KOPT-K1 (cell line): ENCODE data around the gene GPR87.

Source experiments
- H3K27ac ChIP-seq: fragments of 200-600 bp; sonication (generic); 2 replicates; pipeline ENCODE4 v1.5.1; 2016; ENCODE audit warnings: antibody characterized with exemption, mild to moderate bottlenecking, low read depth, low read length; ENCODE audit not compliant: poor library complexity, severe bottlenecking
- H3K36me3 ChIP-seq: fragments of 200-600 bp; sonication (generic); 2 replicates; pipeline ENCODE4 v1.5.1; 2017; ENCODE audit warnings: antibody characterized with exemption, mild to moderate bottlenecking, low read length, moderate library complexity; ENCODE audit not compliant: insufficient read depth
- H3K9me3 ChIP-seq: fragments of 200-600 bp; sonication (generic); 2 replicates; pipeline ENCODE4 v1.5.1; 2017; ENCODE audit warnings: antibody characterized with exemption, low read length, mild to moderate bottlenecking; ENCODE audit not compliant: insufficient read depth, poor library complexity, severe bottlenecking

Gene GPR87, protein sequence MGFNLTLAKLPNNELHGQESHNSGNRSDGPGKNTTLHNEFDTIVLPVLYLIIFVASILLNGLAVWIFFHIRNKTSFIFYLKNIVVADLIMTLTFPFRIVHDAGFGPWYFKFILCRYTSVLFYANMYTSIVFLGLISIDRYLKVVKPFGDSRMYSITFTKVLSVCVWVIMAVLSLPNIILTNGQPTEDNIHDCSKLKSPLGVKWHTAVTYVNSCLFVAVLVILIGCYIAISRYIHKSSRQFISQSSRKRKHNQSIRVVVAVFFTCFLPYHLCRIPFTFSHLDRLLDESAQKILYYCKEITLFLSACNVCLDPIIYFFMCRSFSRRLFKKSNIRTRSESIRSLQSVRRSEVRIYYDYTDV

DNA sequence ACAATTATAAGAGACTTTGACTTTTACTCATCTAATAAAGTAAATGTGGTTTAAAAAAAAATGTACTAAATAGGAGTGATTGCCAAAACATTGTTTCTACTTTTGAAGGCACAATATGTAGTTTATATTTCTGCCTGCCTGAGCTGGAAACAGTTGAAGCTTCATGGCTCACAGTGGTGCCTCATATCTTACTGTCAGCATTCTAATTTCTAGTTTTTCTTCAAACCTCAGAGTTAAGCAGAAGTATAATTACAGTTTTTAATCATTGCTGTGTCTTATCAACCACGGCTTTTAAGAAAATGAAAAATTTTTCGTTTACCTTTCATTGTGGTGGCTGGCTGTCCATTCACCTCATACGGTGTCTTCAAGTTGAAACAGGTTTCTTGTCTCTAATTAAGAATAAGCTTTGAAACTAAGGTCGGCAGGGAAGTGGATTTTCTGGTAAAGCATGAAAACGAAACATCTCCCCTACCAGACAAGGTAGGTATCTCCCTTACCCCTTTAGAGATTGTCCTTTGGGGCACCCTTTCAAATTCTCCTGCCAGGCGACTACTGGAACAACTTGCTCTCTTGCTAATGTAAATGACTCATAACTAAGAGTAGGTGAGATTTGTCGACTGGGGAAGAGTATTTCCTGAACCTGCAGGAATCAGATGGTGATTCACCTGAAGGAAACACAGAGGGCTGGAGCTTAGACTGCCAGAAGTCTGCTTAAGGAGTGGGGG lies at the start of gene GPR87:
Gene GPR87, minus strand, starts transcription at position 554 of the 725 bp plus-strand sequence. CDS start 16,720 bp downstream, outside the sequence.
- Histone ChIP-seq H3K27ac (no peak within 1 kb of the TSS), H3K9me3 (no peaks in the 10 kb centered on the region), H3K36me3 (no peaks in the 10 kb centered on the region)

DNA sequence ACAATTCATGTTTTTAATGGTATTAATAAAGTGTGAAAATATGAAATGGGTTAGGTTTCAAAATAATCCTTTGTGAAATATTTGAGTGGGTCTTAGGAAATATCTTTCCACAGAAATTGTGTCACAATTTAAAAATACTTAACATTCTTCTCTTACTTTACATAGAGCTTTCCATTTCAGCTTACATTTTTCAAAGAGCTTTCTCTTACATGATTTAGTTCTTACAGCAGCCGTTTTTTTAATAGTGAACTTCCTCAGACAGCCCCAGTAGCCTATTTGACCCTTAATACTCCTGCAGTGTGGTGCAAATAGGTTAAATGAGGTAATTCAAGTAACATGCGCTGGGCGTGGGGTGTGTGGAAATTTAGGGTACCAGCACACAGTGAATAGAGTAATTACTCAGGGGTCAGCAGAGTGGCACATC lies 46.1 kb upstream of the GPR87 start:
- H3K9me3 ChIP-seq = no peaks in the 10 kb centered on the region
- peaks cover 35% of the 10 kb centered on the region; the same call in 1 of the 2 replicates for H3K36me3 ChIP-seq

GRCh38 chr3:151357463-151357850 lies 40.8 kb upstream of the GPR87 start:
- Histone ChIP-seq H3K27ac (no peak overlapping the region), H3K9me3 (no peaks in the 10 kb centered on the region)

More for the DNA sequence above, 46.1 kb upstream of the GPR87 start:
- no peak overlapping the region for H3K27ac ChIP-seq

DNA sequence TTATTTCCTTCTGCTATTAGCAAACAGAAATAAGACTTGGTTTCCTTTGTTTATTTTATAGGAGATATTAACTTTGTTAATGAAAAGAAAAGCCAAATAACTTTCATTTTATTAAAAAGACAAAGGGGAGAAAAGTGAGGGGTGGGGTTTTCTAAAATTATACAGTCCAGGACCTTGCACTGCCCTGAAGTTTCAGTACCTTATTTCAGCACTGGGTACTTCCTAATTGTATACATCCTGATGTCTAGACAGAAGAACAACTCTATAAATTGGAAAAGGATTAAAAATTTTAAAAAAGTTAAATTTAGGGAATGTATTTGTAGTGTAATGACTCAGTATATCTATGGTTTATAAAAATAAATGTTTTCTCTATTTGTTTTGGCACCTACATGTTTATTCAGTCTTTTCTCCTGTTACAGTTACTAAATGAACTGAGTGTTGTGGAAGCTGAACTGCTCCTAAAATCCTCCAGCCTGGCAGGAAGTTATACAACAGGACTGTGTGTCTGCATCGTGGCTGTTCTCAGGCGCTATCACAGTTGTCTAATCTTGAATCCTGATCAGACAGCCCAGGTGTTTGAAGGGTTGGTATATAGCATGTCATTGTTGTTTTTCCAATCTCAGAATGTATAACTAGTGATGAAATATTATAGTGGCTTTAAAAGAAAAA lies 40.3 kb upstream of the GPR87 start:
- Histone ChIP-seq H3K9me3 (no peaks in the 10 kb centered on the region), H3K36me3 (peaks cover 28% of the 10 kb centered on the region), H3K27ac (no peak overlapping the region)

More at GRCh38 chr3:151357463-151357850, 40.8 kb upstream of the GPR87 start:
- H3K36me3 ChIP-seq = peaks cover 33% of the 10 kb centered on the region

DNA sequence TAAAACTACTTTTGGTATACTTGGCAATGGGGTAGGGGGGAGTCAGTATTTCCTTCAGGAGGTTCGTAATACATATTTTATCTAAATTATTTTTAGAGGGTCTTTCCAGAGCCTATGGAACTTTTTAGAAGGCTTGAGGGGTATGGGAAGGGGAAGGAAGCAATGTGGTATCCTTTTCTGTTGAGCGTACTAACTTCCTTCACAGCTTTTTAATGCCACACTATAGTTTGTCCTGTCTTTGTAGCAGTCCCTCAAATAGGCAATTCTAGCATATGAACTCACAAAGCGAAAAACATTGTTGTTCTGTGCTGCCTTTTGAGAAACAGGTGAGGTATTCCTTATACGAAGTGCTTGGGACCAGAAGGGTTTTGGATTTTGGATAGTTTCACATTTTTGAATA lies 35.0 kb upstream of the GPR87 start:
- peaks cover 18% of the 10 kb centered on the region; the same call in 1 of the 2 replicates for H3K36me3 ChIP-seq
- H3K9me3 ChIP-seq = no peaks in the 10 kb centered on the region
- no peak overlapping the region for H3K27ac ChIP-seq

GRCh38 chr3:151351219-151351618 lies 34.6 kb upstream of the GPR87 start:
- H3K27ac ChIP-seq = no peak overlapping the region
- H3K36me3 ChIP-seq = peaks cover 14% of the 10 kb centered on the region; the same call in 1 of the 2 replicates
- H3K9me3 ChIP-seq = no peaks in the 10 kb centered on the region

- Histone ChIP-seq H3K36me3 (peaks cover 10% of the 10 kb centered on the region; the same call in 1 of the 2 replicates), H3K27ac (no peak overlapping the region), H3K9me3 (no peaks in the 10 kb centered on the region)
Observed at GRCh38 chr3:151350656-151351055, 34.0 kb upstream of the GPR87 start.

GRCh38 chr3:151347432-151347831 lies 30.8 kb upstream of the GPR87 start:
- Histone ChIP-seq H3K36me3 (peaks cover 10% of the 10 kb centered on the region; the same call in 1 of the 2 replicates), H3K27ac (no peak overlapping the region), H3K9me3 (no peaks in the 10 kb centered on the region)

GRCh38 chr3:151346292-151346691 lies 29.7 kb upstream of the GPR87 start:
- Histone ChIP-seq H3K9me3 (no peaks in the 10 kb centered on the region), H3K36me3 (0 out of 2 replicates have a peak, but pooled peaks cover 4% of the 10 kb centered on the region), H3K27ac (no peak overlapping the region)

DNA sequence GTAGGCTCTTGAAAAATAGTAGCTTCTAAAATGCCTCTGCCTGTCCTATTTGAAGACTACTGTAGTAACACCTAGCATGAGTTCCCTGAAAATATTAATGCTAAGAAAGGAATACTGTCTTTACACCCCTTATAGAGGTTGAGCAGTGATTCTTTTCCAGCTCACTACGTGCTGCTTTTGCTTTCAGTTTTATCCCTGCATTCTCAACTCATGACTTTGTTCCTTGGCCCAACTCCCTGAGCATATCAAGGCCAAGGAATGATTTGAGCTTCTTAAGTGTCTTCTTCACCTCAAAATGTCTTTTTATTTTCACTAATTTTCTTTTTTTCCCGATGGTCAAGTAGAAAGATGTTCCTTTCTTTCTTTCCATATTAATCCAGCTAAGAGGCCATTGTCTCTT lies 29.2 kb upstream of the GPR87 start:
- Histone ChIP-seq H3K36me3 (no peaks in the 10 kb centered on the region), H3K27ac (no peak overlapping the region), H3K9me3 (no peaks in the 10 kb centered on the region)

GRCh38 chr3:151331696-151332095 lies 15.1 kb upstream of the GPR87 start:
- H3K27ac ChIP-seq = no peak overlapping the region
- H3K9me3 ChIP-seq = no peaks in the 10 kb centered on the region
- H3K36me3 ChIP-seq = no peaks in the 10 kb centered on the region

DNA sequence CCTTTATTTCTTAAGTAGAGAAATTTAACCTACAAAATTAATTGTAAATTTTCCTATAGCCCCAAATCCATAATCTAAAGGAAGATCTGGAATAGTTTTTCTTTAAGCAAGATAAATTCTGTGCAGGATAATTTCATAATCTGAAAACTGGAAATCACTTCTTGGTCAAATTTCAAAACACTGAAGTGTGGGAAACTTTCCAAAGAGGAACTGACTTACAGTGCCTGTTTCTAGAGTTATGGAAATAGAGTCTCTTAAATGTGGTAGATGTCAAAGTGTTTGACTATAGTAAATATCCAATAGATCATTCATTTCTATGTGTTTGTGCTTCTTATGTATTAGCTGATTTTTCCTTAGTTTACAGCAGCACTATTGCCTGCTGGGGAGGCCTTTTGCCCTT lies 14.3 kb upstream of the GPR87 start:
- H3K36me3 ChIP-seq = no peaks in the 10 kb centered on the region
- no peaks in the 10 kb centered on the region for H3K9me3 ChIP-seq
- no peak overlapping the region for H3K27ac ChIP-seq

GRCh38 chr3:151330379-151330778 lies 13.8 kb upstream of the GPR87 start:
- Histone ChIP-seq H3K9me3 (no peaks in the 10 kb centered on the region), H3K27ac (no peak overlapping the region), H3K36me3 (no peaks in the 10 kb centered on the region)

- H3K36me3 ChIP-seq = no peaks in the 10 kb centered on the region
- no peaks in the 10 kb centered on the region for H3K9me3 ChIP-seq
- no peak within 1 kb of the TSS for H3K27ac ChIP-seq
Observed at GRCh38 chr3:151329363-151329762, 12.7 kb upstream of the GPR87 start, which contains the start of gene P2RY13. TSS of gene P2RY13 (minus strand) at chr3:151329549. CDS start at chr3:151329528, 21 bp downstream.
